GM12874 (cell line): ENCODE measurements around the gene TGM1.

Experiments
- CTCF ChIP-seq: IDR thresholded peaks from 2 replicates; pipeline ENCODE4 v1.5.1; 2011; ENCODE audit warnings: low read depth, mild to moderate bottlenecking, control low read depth, low read length, moderate library complexity; ENCODE audit not compliant: insufficient read depth

TGM1 gene

GRCh38 chr14:24286996-24287395, 24.0 kb upstream of the TGM1 start:
- no peak for TF ChIP-seq CTCF

GRCh38 chr14:24285351-24285750, 22.4 kb upstream of the TGM1 start:
- no peak for TF ChIP-seq CTCF

GRCh38 chr14:24284501-24285035, 21.6 kb upstream of the TGM1 start:
- no peak for TF ChIP-seq CTCF

GRCh38 chr14:24283796-24284460, 21.0 kb upstream of the TGM1 start:
- TF ChIP-seq CTCF = no peak

- TF ChIP-seq CTCF = no peak
These were observed 19.8 kb upstream of the TGM1 start for GRCh38 chr14:24282736-24283135.

- no peak for TF ChIP-seq CTCF
These were observed 18.7 kb upstream of the TGM1 start for GRCh38 chr14:24281636-24282035.

GRCh38 chr14:24280797-24281460, 18.0 kb upstream of the TGM1 start:
- no peak for TF ChIP-seq CTCF
